Effector CD4-positive, alpha-beta T cell (primary cell): ENCODE data around the gene FCN3. TPM values are rescaled to one million over a fixed set of nuclear protein-coding genes. Genes with fewer than 3 reads are reported as not detected.
A peak's percentile ranks its signal among the peaks of the same experiment; 100 is the strongest.
"Not testable (repeated sequence)": the region's sequence is repeated elsewhere in the genome, so short reads cannot be mapped to it uniquely, and the experiment has no call there.

Experiments used
- DNase-seq: peaks from one replicate; pipeline ENCODE4 v3.0.0-alpha.2; 2020
- total RNA-seq: gene quantifications from one replicate; lab custom pipeline; 2026; lab: John Stamatoyannopoulos, UW

FCN3 gene
- total RNA-seq, result not detected

DNA sequence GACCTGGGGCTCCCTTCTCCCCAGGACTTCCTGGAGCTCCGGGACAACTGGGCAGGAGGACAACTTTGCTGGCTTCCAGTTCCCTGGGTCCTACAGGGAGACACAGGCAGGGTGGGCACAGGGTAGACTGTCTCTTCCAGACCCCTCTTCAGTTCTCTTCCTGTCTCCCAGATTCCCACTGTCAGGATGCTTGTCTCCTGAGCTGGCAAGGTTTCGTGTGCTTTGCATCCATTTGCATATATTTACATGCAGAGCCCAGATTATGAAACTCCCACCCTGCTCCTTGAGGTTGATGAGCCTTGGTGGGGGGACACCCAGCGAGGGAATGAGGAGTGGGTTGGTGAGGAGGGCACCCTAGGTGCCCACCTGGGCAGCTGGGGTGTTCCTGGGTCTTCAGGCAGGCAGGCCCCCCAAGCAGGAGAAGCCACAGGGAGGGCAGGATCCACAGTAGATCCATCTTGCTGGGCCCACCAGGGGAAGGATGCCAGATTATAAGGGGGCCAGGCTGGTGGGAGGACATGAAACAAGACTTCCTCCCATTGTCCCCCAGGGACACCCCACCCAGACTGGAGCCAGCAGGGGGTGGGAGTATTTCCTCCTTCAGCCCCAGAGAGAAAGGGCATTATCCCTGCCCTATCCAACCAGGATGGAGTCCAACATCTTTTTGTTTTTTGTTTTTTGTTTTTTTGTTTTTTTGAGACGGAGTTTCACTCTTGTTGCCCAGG is at the start of gene FCN3:
Gene FCN3 (minus strand): TSS at position 463 of the 725 bp plus-strand sequence. CDS start 6 bp downstream, at position 457.
- no peak for DNase-seq

DNA sequence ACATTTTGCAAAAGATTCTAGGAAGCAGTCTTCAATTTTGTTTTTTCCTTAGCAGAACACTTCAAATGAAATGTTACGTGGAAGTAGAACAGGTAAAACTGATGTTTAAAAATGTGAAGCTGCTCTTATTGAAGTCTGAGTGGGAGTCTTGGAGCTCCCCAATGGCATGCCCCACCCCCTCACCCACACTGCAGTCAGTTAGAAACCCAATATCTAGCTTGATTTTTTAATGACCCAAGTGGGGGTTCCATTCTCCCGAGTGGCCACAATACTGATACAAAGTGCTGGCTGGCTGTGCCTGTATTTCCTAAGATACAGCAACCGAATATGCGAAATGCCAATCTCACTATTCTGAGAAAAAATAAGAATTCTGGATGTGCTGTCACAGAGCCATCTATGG is 49.1 kb upstream of the FCN3 start:
- no peak for DNase-seq

DNA sequence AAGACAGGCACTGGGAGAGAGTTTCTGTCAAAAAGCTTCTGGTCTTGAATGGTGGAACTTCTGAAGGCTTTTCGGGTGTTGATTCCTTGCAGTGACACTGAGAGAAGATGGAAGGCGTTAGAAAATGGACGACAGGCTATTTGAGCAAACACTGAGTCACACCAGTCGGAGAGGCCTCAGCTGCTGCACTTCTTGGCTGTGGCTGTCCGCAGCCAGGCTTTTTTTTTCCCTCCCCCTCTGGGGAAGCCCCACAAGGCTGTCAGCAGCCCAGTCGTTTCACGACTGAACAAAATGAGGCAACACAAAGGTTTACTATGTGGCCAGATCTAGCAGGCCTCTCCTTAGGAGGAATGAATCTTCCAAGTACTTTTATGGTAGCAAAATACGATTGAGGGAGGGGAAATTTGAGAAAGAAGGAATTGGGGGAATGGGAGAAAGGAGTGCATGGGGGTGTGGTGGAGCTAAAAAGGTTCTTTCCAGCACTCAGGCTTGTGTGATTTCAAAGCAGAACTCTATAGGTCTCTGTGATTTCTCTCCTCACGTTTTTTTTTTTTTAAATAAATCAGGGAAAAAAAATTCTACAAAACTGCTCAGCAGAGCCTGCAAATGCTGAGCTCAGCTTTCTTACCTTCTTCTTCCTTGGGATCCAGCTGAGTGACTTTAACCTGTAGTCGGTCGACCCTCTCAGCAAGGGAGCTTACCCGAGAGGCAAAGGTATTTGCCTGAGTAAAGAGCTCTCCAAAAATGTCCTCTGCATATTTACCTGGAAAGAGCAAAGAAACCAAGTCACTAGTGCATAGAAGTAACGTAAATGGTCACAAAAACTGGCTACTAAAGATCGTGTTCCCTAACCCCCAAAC is 43.9 kb upstream of the FCN3 start:
- DNase-seq, result no peak

DNA sequence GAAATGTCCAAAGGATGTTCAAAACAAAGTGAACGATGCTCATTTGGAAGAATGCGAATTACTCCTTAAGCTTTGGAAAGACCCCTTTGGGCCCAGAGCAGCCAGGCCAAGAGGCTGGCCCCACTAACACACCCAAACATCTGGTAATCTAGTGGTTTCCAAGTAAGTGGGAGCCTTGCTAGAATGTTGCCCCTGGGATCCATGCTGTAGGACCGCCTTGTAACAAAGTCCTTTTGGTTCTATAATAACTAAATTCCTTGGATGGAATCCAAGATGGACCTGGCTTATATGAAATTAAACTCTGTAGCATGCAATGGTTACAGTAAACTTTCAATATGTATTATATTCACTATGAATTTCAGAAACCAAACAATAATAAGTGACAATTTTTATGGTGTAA is 43.1 kb upstream of the FCN3 start:
- DNase-seq, result no peak

DNA sequence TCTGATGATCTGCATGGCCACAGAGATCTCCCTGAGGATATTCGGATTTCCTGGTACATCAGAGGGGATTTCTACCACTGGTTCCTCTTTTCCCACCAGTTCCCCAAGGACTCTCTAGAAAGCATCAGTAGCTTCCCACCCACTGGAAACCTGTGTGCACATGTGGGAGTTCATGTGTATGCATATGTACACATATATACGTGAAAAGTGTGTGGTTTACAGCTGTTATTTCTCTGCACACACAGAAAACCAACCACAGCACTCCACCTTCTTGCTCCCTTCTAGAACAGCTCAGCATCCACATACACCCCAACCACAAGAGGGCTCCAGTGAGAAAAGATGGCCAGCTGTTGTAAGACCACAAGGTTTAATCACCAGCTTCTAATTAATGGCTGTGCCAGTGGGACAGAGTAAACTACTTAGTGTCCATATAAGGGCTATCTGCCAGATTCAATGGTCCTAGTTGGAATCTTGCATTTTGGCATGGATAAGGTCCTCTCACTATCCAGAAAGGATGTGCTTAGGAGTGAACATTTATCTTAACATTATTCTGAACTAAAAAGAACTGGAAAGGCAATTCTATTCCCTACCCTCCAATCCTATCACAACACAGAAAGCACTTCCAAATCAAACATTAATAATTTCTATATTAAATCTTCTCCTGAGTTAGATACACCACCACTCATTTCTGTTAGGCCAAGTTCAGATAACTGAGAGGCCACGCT is 41.9 kb upstream of the FCN3 start:
- peak; percentile 33 for DNase-seq

DNA sequence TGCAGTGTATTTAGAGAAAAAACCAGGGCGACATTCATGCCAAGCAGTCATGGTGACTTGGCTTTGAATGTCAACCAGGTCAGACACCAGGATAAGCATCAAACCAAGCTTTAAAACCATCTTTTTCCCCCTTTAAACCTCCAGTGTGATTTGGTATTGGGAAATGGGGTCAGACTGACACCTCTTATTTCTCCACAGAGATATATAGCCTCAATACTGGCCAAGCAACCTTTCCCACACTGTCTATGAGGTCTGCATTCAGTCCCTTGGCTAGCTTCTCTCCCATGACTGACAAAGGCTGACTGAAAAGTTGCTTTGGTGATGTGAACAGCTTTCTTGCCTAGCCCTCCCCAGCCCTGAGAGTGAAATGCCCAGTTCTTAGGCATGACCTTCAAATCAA is 39.5 kb upstream of the FCN3 start:
- no peak for DNase-seq

DNA sequence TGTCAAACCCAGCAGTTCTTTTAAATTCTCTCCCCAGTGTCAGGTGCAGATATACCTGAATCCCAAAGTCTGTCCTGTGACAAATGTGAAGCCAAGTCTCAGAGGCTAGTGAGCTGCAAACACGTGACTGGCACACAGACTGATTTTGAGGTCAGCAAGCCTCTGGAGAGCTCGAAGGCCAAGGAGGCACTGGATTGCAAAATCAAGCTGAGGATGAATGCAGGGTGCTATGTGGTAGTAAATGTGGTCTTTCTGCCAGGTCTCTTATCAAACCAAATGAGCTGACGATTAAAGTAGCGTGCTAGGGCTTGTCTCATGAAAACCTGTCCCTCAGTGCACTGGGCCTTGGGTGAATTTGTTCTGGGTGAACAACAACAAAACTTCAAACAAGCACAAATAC is 38.4 kb upstream of the FCN3 start:
- DNase-seq, result no peak

DNA sequence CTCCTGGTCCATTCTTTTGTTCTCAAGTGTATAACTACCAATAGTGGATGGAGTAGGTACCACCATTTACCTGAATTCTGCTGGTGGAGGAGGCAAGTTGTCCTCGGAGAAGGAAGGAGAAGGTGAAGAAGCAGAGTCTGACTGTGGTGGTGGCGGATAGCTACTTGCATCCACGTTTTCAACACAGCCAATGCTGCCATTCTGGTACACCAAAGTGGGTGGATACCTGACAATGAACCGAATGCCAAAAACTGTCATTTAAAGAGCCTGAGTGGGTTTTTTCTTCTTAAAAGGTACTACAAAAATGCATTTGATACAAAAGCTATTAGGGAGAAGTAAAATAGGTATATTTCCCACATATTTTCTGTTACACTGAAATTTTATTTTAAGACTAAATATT is 37.9 kb upstream of the FCN3 start:
- no peak for DNase-seq

DNA sequence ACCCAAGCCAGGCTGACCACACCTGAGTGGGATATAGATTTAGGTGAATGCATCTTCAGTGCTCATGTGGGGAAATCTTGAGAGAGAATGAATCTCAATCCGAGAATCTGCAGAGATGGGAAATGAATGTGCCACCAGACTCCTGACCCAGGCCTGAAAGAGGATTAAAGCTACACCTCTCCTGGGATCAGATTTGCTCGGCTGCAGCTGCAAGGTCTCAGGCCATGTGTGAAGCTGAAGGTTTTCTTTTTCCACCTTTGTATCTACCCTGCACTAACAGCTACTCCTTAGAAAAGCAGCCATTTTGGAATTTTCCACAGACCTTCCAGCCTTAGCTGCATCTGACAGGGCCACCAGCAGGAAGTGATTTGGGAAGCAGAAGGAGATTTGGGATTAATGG is 36.1 kb upstream of the FCN3 start:
- no peak for DNase-seq

DNA sequence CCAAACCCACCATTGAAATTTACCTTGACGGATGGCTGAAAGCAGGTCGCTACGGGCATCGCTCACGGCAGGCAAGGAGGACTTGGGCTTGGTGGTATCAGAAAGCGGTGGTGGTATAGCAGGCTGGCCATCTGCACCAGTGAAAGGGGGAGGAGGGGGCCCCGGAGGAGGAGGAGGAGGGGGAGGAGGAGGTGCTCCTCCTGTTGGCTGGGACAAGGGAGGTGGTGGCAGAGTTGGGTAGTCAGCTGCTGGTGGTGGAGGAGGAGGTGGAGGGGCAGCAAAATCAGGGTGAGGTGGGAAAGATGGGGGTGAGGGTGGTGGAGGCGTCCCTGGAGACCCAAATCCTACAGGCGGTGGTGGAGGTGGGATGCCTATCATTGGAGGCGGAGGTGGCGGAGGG is 35.0 kb upstream of the FCN3 start:
- no peak for DNase-seq

DNA sequence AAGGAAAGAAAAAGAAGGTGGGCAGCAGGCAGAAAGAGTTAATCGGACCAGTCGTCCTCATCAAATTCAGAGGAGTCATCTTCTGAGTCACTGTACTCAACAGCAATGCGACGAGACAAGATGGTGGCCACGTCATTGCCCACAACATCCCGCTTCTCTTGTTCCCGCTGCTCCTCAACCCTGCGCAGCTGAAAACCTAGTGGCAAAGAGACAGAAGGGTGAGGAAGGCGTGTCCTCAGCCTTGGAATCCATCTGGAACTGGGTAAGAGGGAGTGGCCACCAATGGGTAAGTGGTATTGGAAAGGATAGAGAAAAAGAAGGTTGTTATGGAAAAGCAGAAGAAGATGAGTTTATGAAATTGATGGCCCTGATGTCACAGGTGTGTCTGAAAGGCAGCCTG is 33.5 kb upstream of the FCN3 start:
- no peak for DNase-seq

DNA sequence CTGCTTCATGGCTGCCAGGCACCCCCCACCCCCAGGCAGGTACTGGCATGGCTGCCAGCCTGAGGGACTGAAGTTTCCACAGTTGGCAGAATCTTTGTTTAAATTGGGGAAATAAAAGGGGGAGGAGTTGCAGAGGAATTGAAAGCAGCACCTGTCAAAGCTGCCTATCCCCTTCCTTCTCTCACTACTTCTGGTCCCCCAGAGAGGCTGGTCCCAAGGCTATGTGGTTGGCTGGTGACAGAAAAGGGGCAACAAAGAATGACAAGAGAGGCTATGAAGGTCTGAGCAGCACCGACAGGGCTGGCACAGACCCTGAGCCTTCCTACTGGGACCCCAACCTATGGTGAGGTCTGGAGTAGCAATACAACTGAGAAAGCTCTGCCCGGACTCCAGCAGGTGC is 32.2 kb upstream of the FCN3 start:
- not testable (repeated sequence) for DNase-seq

DNA sequence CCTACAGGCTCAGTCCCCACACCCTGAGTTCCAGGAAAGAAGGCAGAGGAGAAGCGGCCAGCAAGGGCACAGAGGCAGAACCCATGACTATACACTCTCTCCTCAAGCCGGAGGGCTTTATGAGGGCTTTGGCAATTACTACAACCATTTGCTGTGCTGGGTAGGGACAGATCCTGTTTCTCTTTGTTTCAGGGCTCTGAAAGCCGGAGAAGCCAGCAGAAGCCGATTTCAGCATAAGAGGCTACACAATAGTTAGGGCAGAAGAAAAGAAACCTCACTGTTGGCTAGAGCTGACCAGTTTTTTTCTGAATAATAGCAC is 31.7 kb upstream of the FCN3 start:
- DNase-seq, result no peak

DNA sequence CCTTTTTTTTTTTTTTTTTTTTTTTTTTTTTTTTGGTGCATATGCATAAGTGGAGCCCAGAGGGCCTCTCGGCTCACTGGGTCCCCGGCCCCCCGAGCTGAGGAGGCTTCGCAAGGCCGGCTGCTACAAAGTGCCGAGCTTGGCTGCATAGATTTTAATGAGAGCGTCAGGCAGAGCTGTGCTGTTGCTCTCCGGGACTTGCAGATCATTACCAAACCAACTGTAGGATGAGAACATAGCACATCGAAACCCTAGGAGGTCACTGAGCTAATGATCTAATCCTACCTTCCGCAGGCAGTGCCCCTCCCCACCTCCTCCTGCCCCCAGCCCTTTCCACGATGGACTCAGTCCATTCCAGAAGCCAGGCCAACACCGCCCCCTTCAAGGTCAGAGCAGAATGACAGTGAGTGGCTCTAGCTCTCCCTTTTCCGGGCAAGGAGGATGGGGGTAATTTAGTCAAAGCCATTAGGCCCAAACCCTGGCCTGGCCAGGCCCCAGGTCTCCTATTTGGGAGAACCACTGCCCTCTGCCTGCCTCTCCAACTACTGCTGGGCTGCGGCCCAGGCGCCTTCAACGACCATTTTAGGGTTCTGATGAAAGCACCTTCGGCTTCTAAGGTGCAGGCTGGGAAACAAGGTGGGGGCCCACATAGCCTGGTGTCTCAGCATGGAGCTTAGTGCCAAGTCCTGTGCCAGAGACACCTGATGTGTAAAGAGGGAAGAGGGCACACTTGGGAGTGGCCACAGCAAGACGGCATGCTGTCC is 31.2 kb upstream of the FCN3 start:
- DNase-seq, result not testable (repeated sequence)

DNA sequence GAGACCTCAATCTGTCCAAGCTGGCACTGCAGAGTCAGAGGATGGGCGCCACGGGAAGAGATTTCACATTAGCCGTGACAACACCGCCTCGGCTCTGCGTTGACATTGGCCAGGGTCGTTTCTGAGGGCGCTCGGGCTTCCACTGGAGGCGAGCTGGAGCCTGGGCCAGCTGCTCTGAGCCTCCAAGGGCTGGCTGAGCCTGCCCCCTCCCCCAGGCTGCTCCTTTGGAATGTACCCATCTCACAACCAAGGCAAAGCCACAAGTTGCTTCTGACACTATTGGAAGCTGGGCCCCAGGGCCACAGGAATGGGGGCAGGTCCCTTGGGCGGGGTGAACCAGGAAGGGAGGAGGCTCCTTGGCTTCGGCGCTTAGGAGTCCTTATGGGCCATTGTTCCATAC is 30.4 kb upstream of the FCN3 start:
- DNase-seq, result no peak

DNA sequence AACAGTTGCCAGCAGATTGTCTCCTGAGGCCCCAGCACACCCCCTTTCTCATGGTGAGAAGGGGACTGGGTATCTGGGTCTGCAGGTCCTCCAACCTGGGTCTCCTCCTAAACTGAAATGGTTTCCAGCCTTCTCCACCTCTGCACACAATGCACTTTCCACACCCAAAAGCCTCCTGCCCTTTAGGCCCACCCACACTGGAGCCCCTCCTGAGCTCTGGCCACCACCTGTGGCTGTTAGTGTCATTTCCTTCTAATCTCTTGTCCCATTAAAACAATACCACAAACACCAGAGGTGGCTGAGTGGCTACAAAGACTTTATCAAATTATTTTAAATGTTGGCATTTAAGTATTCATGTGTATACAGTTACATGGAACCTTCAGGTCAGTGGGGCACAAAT is 29.3 kb upstream of the FCN3 start:
- no peak for DNase-seq

DNA sequence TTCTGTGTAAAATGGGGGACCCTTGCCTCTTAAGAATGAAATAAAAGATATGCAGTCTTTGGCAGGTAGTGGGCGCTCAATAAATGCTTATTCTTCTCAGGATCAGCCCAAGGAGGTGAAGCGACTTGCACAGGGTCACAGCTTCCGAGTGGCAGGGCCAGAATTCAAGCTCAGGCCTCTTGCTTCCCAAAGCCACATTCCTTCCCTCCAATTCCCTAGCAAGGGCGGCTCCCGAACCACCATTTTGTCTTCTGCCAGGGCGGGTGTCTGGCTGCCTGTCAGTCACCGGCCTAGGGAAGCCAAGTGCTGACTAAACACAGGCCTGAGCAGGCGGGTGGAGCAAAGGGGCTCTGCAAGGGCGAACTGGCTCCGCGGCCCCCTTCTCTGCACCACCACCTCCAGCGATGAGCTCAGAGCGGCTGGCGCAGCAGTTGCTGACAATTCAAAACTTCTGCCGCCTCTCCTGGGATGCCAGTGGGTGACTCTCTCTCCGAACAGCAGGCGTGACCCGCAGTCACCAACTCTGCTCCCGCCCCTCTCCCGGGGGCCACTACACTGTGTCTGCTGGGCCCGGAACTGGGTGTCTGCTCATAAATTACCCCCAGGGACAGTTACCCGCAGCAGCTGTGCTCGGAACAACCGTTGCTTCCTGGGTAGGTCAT is 28.6 kb upstream of the FCN3 start:
- no peak for DNase-seq

DNA sequence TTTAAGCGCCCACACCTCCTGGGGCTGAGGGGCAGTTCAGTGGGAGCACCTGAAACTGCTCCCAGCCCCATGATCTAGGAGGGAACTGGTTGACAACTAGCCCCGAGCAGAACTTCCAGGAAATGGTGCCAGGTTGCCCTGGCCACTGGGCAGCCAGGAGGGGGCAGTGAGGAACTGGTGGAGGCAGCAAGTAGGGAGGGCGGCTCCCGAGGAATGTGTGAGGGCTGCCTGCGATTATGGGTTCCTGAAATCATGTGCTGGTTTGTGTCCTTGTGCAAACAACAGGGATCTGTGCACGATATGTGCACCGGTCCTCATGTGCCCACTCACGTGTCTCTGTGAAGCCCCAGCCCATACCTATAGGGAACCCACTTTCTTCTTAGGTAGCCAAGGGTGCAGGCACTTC is 27.7 kb upstream of the FCN3 start:
- DNase-seq, result no peak

DNA sequence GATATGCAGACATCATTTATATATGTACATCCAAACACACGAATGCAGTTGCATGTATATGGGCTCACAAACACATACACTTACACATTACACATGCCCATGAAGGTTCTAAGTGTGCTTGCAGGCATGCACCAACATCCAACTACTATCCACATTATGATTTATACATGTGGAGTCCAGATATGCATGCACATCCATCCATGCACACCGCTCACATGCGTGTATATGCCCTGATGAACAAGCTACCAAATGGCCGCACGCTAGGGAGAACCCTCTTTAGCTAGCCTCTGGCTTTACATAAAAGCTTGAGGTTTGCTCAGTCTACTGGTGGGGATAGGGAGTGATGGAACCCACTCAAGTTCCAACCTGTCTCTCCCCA is 26.3 kb upstream of the FCN3 start:
- DNase-seq, result no peak

DNA sequence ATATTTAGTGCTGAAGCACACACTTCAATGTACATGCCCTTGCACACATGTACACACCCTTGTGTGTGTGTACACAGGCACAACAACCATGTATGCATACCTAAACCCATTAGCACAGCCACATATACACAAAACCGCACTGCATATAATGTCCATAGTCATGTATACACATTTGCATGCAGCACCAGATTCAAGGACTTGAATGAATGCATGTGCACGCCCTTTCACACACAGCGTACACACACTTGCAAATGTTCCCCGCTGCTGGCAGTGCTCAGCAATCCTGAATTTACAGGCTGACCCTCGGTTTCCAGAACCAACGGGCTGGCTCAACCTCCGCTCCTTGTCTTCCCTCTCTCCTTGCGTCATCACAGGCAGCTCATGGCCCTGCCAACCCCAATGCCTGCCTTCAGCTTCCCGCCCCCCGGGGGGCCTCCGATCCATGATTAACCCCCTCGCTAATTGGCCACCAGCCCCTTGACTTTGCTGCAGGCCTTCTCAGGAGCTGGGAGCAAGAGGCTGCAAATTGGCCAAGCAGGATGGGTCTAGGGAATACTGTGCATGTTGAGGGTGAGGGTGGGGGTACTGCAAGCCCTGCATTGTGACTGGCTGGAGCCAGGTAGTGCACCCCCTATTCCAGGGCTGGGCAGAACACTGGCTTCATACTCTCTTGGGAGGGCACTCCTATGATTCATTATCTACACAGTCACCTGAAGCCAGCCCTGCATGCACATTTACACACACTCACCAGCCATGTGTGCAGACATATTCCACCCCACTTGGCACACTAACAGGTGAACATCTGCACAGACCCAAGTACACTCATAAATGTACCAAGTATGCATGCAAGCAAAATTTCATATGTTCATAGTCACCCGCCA is 25.7 kb upstream of the FCN3 start:
- no peak for DNase-seq

DNA sequence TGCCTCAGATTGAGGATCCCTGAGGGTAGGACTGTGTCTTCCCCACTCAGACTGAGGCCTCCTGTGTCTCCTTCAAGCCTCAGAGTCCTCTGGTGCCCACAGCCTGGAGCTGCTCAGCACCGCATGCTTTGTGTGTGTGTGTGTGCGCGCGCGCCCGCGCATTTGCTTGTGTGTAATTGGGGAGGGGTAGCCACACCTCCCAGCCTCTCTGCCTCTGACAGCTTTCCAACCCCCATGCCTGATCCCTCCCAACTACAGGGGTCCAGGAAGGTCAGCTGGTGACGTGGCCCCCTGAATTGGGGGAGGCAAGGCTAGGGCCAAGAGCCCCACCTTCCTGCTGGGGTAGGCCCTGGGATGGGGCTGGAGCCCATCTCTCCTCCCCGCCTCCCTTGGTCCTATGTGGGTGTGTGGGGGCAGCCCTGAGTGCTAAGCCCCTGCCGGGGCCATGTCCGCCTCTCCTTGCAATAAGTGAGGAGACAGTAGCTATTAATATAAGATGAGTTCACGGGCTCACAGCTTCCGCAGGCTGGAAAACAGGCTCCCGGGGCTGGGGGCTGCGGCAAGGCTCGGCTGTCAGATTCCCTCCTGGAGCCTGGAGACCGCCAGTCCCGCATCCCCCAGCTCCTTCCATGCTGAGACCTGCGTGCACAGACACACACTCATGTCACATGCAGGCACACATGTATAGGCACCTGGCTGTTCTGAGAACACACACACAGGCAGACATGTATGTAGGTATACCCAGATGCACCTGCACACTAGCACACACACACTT is 24.8 kb upstream of the FCN3 start:
- DNase-seq, result no peak
